Measurements from ENCODE around the gene IL17D.
"Not testable (repeated sequence)": the region's sequence is repeated elsewhere in the genome, so short reads cannot be mapped to it uniquely, and the experiment has no call there.

Gene IL17D

GRCh38 chr13:20702915-20703779 lies at the start of gene IL17D:
Gene IL17D (plus strand): TSS chr13:20703699. CDS start chr13:20704002, 303 bp downstream.
- in situ Hi-C loops (cut with HindIII; ENCODE audit: low sequenced_read_pairs): no loop called here

- in situ Hi-C loops (cut with HindIII; ENCODE audit: low sequenced_read_pairs): no loop called here
These were observed 49.3 kb upstream of the IL17D start for GRCh38 chr13:20654156-20654555.

GRCh38 chr13:20658451-20659040 lies 45.0 kb upstream of the IL17D start:
- in situ Hi-C loops (cut with HindIII; ENCODE audit: low sequenced_read_pairs): no loop called here

DNA sequence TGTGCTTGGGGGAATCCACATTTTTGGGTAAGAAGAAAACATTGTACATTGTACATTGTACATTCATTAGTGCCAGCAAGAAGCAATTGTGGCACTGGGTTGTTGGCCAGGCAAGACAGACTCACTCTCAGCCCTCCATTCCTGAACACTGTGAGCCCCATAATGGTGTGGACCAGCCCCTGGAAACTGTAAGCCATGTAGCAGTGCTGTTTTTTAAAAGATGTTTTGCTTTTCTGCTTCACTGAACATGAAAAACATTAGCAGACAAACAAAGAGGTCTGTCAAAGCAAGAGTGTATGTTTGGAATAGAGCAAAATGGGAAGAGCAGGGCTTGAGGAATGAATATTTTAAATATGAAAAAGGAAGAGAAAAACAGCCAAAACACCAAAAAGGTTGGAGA lies 39.1 kb upstream of the IL17D start:
- in situ Hi-C loops (cut with HindIII; ENCODE audit: low sequenced_read_pairs): no loop called here

GRCh38 chr13:20666948-20667347 lies 36.6 kb upstream of the IL17D start:
- in situ Hi-C loops (cut with HindIII; ENCODE audit: low sequenced_read_pairs): no loop called here

GRCh38 chr13:20667857-20668437 lies 35.6 kb upstream of the IL17D start:
- in situ Hi-C loops (cut with HindIII; ENCODE audit: low sequenced_read_pairs): no loop called here

GRCh38 chr13:20669162-20669561 lies 34.3 kb upstream of the IL17D start:
- in situ Hi-C loops (cut with HindIII; ENCODE audit: low sequenced_read_pairs): no loop called here

DNA sequence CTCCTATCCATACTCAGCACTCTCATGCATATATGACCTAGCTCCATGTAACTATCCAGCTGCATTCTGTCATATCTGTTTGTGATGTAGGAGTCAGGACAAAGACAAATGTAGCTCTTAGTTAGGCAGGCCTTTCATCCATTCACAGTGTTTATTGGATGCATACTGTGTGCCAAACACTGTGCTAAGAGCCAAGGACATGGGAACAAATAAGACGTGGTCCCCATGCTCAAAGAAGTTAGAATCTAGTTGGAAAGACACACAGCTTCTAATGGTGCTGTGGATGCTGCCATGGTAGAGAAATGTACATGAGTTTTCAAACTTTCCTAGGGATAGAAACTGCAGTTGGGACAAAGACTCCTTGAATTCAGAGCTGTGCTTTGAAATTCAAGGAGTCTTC lies 31.7 kb upstream of the IL17D start:
- in situ Hi-C loops (cut with HindIII; ENCODE audit: low sequenced_read_pairs): no loop called here

DNA sequence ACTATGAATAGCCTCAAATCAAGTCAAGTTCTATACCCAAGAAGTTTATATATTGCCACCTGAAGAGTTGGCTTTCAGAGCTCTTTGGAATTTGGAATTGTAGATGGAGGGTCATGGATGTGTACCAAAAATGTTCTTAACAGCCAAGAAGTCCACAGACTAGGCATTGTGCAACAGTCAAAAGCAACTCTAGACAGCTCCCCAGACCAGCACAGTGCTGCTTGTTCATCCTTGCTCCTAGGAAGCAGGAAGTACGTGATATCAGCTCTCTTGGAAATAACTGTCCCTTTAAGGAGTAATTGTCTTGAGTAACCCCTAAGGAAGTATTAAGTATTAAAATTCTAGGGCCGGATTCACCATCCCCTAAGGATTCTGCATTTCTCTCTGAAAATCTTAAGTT lies 30.7 kb upstream of the IL17D start:
- in situ Hi-C loops (cut with HindIII; ENCODE audit: low sequenced_read_pairs): no loop called here

- in situ Hi-C loops (cut with HindIII; ENCODE audit: low sequenced_read_pairs): no loop called here
These were observed 29.8 kb upstream of the IL17D start for GRCh38 chr13:20673715-20674114.

DNA sequence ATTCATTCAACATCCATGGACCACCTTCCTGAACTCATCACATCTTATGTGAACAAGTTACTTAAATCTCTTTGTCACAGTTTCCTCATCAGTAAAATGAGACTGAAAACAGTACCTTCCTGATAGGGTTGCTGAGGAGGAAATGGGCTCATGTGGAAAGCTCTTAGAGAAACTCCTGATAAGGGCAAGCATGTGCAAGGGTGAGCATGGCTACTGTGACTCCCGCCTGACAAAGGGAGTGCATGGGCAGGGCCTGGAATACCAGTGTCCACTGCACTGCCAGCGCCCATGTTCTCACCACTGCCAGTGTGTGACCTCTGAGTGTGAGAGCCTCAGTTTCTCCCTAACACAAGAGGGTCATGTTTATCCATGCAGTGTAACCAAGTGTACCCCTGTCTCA lies 27.3 kb upstream of the IL17D start:
- in situ Hi-C loops (cut with HindIII; ENCODE audit: low sequenced_read_pairs): no loop called here

DNA sequence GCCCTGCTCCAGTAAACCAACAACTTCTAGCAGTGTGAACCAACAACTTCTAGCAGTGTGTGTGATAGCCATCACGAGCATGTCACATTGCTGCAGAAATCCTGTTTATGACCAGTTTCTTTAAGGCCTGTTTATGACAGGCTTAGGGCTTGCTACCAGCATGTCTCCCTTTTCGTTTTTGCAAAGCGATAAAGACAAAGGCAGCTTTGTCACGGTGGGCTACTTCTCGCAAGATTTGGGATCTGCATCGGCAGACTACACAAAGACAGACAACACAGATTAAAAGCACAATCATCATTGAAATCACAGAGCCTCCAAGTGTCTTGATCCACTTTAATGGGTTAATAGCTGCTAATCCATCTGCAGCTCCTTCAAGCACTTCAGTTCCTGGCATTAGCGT lies 24.9 kb upstream of the IL17D start:
- in situ Hi-C loops (cut with HindIII; ENCODE audit: low sequenced_read_pairs): not testable (repeated sequence)

GRCh38 chr13:20679879-20680278 lies 23.6 kb upstream of the IL17D start:
- in situ Hi-C loops (cut with HindIII; ENCODE audit: low sequenced_read_pairs): no loop called here

GRCh38 chr13:20680416-20681080 lies 23.0 kb upstream of the IL17D start:
- in situ Hi-C loops (cut with HindIII; ENCODE audit: low sequenced_read_pairs): no loop called here

GRCh38 chr13:20681481-20681880 lies 22.0 kb upstream of the IL17D start:
- in situ Hi-C loops (cut with HindIII; ENCODE audit: low sequenced_read_pairs): not testable (repeated sequence)

GRCh38 chr13:20682061-20682460 lies 21.4 kb upstream of the IL17D start:
- in situ Hi-C loops (cut with HindIII; ENCODE audit: low sequenced_read_pairs): no loop called here

GRCh38 chr13:20684041-20684440 lies 19.5 kb upstream of the IL17D start:
- in situ Hi-C loops (cut with HindIII; ENCODE audit: low sequenced_read_pairs): no loop called here

GRCh38 chr13:20684546-20684945 lies 19.0 kb upstream of the IL17D start:
- in situ Hi-C loops (cut with HindIII; ENCODE audit: low sequenced_read_pairs): no loop called here

GRCh38 chr13:20685092-20685491 lies 18.4 kb upstream of the IL17D start:
- in situ Hi-C loops (cut with HindIII; ENCODE audit: low sequenced_read_pairs): no loop called here

- in situ Hi-C loops (cut with HindIII; ENCODE audit: low sequenced_read_pairs): no loop called here
These were observed 17.3 kb upstream of the IL17D start for GRCh38 chr13:20686167-20686566.

- in situ Hi-C loops (cut with HindIII; ENCODE audit: low sequenced_read_pairs): no loop called here
These were observed 16.5 kb upstream of the IL17D start for GRCh38 chr13:20686863-20687579.
